Measurements from ENCODE around the gene PYGM. TPM values are rescaled to one million over a fixed set of nuclear protein-coding genes. Genes with fewer than 3 reads are reported as not detected.

PYGM gene
- total and polyA plus RNA-seq, 2 of the 8 experiments (the other 6 are each of a cell fraction or from before 2014, with no cell fraction given) = 9.6 to 10.0 TPM

DNA sequence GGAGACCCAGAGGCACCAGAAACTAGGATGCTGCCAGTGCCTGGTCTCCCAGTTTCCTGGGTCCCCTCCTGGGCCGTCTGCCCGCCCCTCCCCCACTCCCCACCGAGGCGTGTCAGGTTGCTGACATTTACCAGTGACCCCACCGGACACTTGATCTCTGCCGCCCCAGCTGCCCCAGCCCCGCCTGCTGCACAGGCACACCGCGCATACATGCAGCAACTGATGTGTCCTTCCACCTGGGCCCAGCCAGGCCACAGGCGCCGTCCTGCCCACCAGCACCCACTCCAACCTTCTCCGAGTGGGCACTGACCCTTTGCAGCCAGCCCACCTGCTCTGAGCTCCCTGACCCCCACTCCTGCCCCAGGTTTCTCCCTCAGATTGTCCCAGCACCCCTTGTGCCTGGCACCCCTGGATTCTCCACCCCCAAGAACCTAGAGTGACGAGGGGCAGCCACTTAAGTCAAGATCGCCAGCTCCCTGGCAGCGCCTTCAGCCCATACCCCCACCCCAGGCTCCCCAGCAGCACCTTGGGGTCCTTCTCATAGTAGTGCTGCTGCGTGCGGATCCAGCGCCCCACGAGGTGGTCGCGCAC, 548 bp downstream of the PYGM start:
- H3K14ac ChIP-seq (ENCODE audit: insufficient read length) = no peak overlapping the region
- no peaks in the 10 kb centered on the region for H3K79me1 ChIP-seq (ENCODE audit: low read depth, low read length)
- H3K9ac ChIP-seq (replicated peaks in 1 of 4; ENCODE audit: extremely low read depth in 1 of 4, low read depth in 3 of 4, low read length in 3 of 4) = no peak overlapping the region
- TF ChIP-seq E2F6 (IDR thresholded peaks at IDR 0.05) = no peak
- 0 out of 2 replicates have a peak, but pooled peaks have one; percentile 10 for TF ChIP-seq RBBP5 (IDR thresholded peaks at IDR 0.05; ENCODE audit: borderline replicate concordance, low read depth, low read length)
- H4K91ac ChIP-seq (replicated peaks; ENCODE audit: insufficient read length, low read length) = no peak overlapping the region
- H4K5ac ChIP-seq (ENCODE audit: insufficient read length, low read depth, low read length) = peak overlapping the region; percentile 24
- CTCF ChIA-PET (ENCODE audit: partially characterized antibody) = interaction anchor here (0.5 to 23.6 kb wide), 12 partner anchors 9 to 1092 kb away, joined by 3 to 376 read pairs (median 3); partner anchors contain the start of gene RASGRP2
- no peak overlapping the region for H2BK15ac ChIP-seq (ENCODE audit: low read length)
- no peak overlapping the region for H3K4ac ChIP-seq (replicated peaks; ENCODE audit: insufficient read length, low read depth, low read length)
- H3K56ac ChIP-seq (replicated peaks; ENCODE audit: insufficient read length, low read depth, low read length) = no peak overlapping the region
- H3K4me3 ChIP-seq (ENCODE audit: extremely low read depth in 1 of 4, insufficient read depth in 2 of 4, low read depth in 3 of 4, low read length in 4 of 4) = peak overlapping the region in 3 of 4 experiments; percentile 3 to 32 (median 23); a peak in 5 of 8 replicates
- H2BK20ac ChIP-seq (ENCODE audit: low read length) = peak overlapping the region; percentile 13; the same call in 1 of the 2 replicates
- H3K36me3 ChIP-seq (ENCODE audit: control insufficient read depth in 2 of 4, insufficient read depth in 4 of 4, low read length in 3 of 4) = peaks cover 0 to 7% (median 2%) of the 10 kb centered on the region in 4 experiments; a peak in 3 of 8 replicates
- H3K23ac ChIP-seq (ENCODE audit: insufficient read length) = no peak overlapping the region
- peak overlapping the region; percentile 61 for H3K18ac ChIP-seq (ENCODE audit: extremely low read depth, low read length)
- H4K20me1 ChIP-seq (replicated peaks in 1 of 2; ENCODE audit: control insufficient read depth in 1 of 2, insufficient read depth in 2 of 2, low read length in 2 of 2) = peaks cover 0 to 1% of the 10 kb centered on the region in 2 experiments
- POLR2A ChIA-PET (ENCODE audit: partially characterized antibody) = interaction anchor here (0.6 to 42.9 kb wide), 6 partner anchors 7 to 404 kb away, joined by 3 to 1087 read pairs (median 4); partner anchors contain the start of genes PYGM, RASGRP2 and SF1
- WGBS, 2 experiments (ENCODE audit: extremely low coverage in 1 of 2, insufficient coverage in 1 of 2, insufficient read length in 1 of 2, insufficient replicate concordance in 2 of 2, low coverage in 1 of 2, low lambda C conversion rate in 2 of 2, missing lambda C conversion rate in 1 of 2) = 73% methylated on average over 20 of the region's 21 CpGs; no CpG with 5 or more reads in 1 of the 2 experiments
- DNase-seq (ENCODE audit: low read depth in 1 of 2, low spot score in 2 of 2) (no peak), FAIRE-seq (no peak)
- H3K79me2 ChIP-seq (ENCODE audit: control insufficient read depth in 1 of 2, insufficient read depth in 2 of 2, low read length in 2 of 2) = no peaks in the 10 kb centered on the region
- no peaks in the 10 kb centered on the region for H3K9me3 ChIP-seq (ENCODE audit: insufficient read depth in 2 of 2, low read depth in 1 of 2, low read length in 1 of 2)
- no peak overlapping the region for H3K27ac ChIP-seq (ENCODE audit: low read depth, low read length)
- H3K23me2 ChIP-seq (ENCODE audit: low read depth, low read length) = no peaks in the 10 kb centered on the region
- peak overlapping the region; percentile 59; the same call in 1 of the 2 replicates for H2AK5ac ChIP-seq (ENCODE audit: low read depth, low read length)
- no peak overlapping the region for H2BK120ac ChIP-seq (replicated peaks; ENCODE audit: low read depth, low read length)
- H2BK12ac ChIP-seq (ENCODE audit: low read depth, low read length) = peak overlapping the region; percentile 78; the same call in 1 of the 2 replicates
- peak overlapping the region; percentile 17; the same call in 1 of the 2 replicates for H2BK5ac ChIP-seq (ENCODE audit: low read depth, low read length)
- no peak overlapping the region for H2AFZ ChIP-seq (ENCODE audit: low read length)
- H3K27me3 ChIP-seq (replicated peaks in 1 of 4; ENCODE audit: control insufficient read depth in 3 of 4, extremely low read depth in 1 of 4, insufficient read depth in 3 of 4, low read length in 3 of 4) = no peaks in the 10 kb centered on the region
- no peak overlapping the region for H4K8ac ChIP-seq (ENCODE audit: extremely low read depth, insufficient read depth, low read length)
- peaks cover 18 to 55% (median 42%) of the 10 kb centered on the region in 4 experiments for H3K4me1 ChIP-seq (replicated peaks in 1 of 4; ENCODE audit: control insufficient read depth in 3 of 4, insufficient read depth in 4 of 4, low read length in 3 of 4)
- peak overlapping the region; percentile 32 to 57 for H3K4me2 ChIP-seq (ENCODE audit: insufficient read depth in 1 of 2, low read depth in 2 of 2, low read length in 2 of 2)
